Measurements from ENCODE around the gene IL20.
A peak's percentile ranks its signal among the peaks of the same experiment; 100 is the strongest.

Gene IL20

DNA sequence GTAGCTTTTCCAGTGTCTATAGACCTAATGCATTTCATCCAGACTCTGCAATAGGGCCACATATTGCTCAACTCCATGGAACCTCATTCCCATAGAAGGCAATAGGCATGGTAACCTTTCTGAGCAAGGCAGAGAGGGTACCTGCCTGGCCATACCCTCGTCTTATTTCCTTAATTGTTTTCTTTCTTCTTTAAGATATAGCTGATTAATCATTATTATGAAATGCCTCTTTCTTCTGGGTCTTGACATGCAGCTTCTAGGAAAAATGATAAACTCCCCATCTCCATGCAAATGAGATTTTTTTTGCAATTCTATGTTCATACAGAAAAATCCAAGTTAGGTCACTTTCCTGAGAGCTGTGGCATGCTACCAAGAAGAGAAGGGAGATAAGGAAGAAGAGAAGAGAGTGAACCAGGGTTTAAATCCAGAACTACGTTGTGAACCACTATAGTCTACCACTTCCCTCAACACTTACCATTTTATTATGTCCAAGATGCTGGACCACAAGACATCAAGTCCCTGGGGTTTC is 33.0 kb upstream of the IL20 start:
- no peak for FAIRE-seq
- DNase-seq (ENCODE audit: insufficient read length), result no peak
- TF ChIP-seq POLR2A (IDR thresholded peaks at IDR 0.05; ENCODE audit: low read depth, low read length) (no peak), TAF1 (IDR thresholded peaks at IDR 0.05; ENCODE audit: borderline replicate concordance, low read depth, low read length) (no peak), POLR2AphosphoS5 (IDR thresholded peaks at IDR 0.05; ENCODE audit: low read depth, low read length) (no peak)

DNA sequence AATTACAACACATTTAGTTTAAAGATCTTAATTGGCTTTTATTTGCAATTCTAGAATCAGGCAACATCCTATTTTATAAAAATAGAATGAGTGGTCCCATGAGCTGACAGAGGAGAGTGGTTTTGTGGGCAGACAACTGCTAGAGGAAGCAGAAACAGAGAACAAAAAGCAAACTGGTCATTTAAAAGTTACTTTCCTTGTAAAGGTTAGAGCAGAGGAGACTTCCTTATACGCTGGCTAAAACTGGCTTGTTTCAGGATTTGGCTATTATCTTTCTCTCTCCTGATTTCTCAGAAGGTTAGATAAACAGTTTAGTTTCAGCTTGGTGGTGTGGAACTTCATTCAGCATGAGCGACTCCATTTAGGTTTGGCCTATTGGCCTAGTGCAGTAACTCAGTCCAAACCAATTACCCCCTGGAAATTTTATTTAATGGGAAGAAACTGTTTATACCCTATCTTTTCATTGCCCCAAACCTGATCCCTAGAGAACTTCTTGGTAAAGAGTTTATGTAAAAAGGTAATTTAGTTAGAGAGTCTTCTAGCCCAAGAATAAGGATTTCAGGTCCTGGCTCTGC is 32.2 kb upstream of the IL20 start:
- TF ChIP-seq POLR2A (IDR thresholded peaks at IDR 0.05; ENCODE audit: low read depth, low read length) (no peak), POLR2AphosphoS5 (IDR thresholded peaks at IDR 0.05; ENCODE audit: low read depth, low read length) (no peak), TAF1 (IDR thresholded peaks at IDR 0.05; ENCODE audit: borderline replicate concordance, low read depth, low read length) (no peak)
- DNase-seq (ENCODE audit: insufficient read length) (no peak), FAIRE-seq (no peak)

DNA sequence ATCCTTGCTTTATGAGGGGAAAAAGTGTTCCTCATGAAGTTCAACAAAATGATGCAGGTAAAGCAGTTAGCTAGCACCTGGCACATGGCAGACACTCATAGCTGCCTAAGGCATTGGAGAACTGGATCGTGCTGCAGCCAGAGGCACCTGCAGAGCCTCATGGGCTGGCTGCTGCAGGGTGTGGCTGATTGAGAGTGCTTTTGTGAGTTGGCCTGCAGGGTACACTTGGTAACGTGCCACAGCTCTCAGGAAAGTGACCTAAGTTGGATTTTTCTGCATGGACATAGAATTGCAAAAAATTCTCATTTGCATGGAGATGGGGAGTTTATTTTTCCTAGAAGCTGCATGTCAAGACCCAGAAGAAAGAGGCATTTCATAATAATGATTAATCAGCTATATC is 31.6 kb upstream of the IL20 start:
- TF ChIP-seq POLR2AphosphoS5 (IDR thresholded peaks at IDR 0.05; ENCODE audit: low read depth, low read length) (no peak), TAF1 (IDR thresholded peaks at IDR 0.05; ENCODE audit: borderline replicate concordance, low read depth, low read length) (no peak), POLR2A (IDR thresholded peaks at IDR 0.05; ENCODE audit: low read depth, low read length) (no peak)
- FAIRE-seq (peak; percentile 36), DNase-seq (ENCODE audit: insufficient read length) (no peak)

DNA sequence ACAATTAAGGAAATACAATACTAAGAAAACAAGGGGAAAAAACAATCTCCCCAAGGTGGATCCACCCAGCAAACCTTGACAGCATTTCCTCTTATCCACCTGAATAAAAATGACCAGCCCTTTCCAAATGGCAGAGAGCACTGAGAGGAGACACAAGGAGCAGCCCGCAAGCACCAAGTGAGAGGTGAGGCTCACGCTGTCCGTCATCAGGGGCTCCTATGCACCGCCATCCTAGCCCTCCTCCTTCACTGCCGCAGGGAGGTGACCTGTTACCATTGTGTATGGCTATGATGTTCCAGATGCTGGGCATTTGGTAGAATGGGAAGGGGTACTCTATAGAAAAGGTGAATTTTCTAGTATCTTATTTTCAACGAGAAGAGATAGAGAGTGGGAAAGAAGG is 31.2 kb upstream of the IL20 start:
- no peak for TF ChIP-seq POLR2AphosphoS5 (IDR thresholded peaks at IDR 0.05; ENCODE audit: low read depth, low read length)
- no peak for TF ChIP-seq TAF1 (IDR thresholded peaks at IDR 0.05; ENCODE audit: borderline replicate concordance, low read depth, low read length)
- no peak for TF ChIP-seq POLR2A (IDR thresholded peaks at IDR 0.05; ENCODE audit: low read depth, low read length)
- no peak for FAIRE-seq
- DNase-seq (ENCODE audit: insufficient read length), result no peak

DNA sequence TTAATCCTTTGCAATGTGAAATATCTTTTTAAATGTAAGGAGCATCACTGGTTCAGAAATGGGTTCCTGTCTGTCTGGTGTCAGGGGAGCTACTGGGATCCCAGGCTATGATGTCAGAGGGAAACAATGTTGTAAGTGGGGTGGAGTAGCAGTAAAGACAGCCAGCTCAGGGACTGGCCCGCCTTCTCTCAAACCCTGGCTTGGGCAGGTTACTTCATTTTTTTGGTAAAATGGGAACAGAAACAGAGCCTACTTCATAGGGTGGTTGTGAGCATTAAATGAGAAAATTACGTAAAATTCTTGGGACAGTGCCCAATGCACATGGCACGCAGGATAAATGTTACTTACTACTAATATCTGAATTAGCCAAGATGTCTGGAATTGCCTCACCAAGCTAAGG is 30.7 kb upstream of the IL20 start:
- FAIRE-seq (no peak), DNase-seq (ENCODE audit: insufficient read length) (no peak)
- TF ChIP-seq TAF1 (IDR thresholded peaks at IDR 0.05; ENCODE audit: borderline replicate concordance, low read depth, low read length) (no peak), POLR2AphosphoS5 (IDR thresholded peaks at IDR 0.05; ENCODE audit: low read depth, low read length) (no peak), POLR2A (IDR thresholded peaks at IDR 0.05; ENCODE audit: low read depth, low read length) (no peak)

DNA sequence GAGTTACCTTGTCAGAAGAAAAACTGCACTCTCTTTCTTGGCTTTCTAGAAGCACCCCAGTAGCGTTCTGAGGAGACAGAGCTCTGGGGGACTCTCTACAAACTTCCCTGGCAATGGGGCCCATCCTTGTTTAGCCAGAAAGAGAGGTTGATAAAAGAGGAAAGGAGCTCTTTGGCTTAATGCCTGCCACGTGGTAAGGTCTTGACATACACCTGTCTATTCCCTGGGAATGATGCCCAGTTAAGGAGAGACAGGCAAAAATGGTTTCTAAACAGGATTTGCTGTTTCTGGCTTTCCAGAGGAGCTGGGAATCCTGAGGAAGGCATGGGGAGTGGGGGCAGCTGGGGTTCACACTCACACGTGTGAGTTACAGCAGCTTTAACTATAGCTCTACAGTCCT is 30.2 kb upstream of the IL20 start:
- TF ChIP-seq POLR2AphosphoS5 (IDR thresholded peaks at IDR 0.05; ENCODE audit: low read depth, low read length) (no peak), POLR2A (IDR thresholded peaks at IDR 0.05; ENCODE audit: low read depth, low read length) (no peak), TAF1 (IDR thresholded peaks at IDR 0.05; ENCODE audit: borderline replicate concordance, low read depth, low read length) (no peak)
- FAIRE-seq (no peak), DNase-seq (ENCODE audit: insufficient read length) (no peak)

DNA sequence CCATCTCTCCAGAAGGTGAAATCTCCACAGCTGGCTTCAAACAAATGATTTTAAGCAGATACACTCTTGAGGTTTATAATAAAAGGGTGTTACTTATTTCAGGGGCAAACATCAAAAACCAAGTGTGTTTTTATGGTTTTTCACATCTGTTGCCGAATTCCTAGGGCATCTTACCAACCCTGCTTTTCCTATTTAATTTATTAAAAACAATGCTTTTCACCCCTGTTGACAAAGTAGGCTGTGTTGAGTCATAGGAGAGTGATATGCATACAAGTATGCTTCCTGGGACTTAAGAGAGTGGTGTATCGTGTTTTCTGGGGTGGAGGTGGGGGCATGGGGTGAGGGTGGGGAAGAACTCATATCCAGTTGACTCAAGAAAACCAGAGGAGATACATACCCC is 29.3 kb upstream of the IL20 start:
- DNase-seq (ENCODE audit: insufficient read length) (no peak), FAIRE-seq (no peak)
- TF ChIP-seq TAF1 (IDR thresholded peaks at IDR 0.05; ENCODE audit: borderline replicate concordance, low read depth, low read length) (no peak), POLR2A (IDR thresholded peaks at IDR 0.05; ENCODE audit: low read depth, low read length) (no peak), POLR2AphosphoS5 (IDR thresholded peaks at IDR 0.05; ENCODE audit: low read depth, low read length) (no peak)

DNA sequence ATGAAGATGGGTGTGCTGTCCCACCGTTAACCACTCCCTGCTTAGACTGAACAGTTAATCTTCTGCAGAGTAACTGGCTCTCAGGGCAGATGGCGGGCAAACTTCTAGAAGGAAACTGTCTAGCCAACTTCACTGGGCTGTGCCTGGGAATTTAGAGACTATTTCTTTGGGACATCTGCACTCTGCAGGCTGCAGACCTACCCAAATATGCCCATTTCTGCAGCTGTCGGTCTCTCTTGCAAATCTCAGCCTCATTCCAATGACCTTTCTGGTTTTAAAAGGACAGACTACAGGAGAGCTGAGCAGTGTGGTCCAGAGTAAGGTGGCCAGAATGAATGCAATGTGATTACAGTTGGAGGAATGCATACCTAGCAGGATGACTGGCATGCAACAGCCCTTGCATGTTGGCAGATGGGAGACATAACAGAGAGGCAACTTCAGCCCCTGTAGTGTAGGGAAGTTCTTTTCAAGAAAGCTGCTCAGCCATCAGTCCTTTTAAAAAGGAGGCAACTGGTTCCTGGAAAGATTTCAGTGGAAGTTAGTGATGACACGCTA is 26.3 kb upstream of the IL20 start:
- FAIRE-seq (no peak), DNase-seq (ENCODE audit: insufficient read length) (no peak)
- no peak for TF ChIP-seq TAF1 (IDR thresholded peaks at IDR 0.05; ENCODE audit: borderline replicate concordance, low read depth, low read length)
- TF ChIP-seq POLR2A (IDR thresholded peaks at IDR 0.05; ENCODE audit: low read depth, low read length), result no peak
- no peak for TF ChIP-seq POLR2AphosphoS5 (IDR thresholded peaks at IDR 0.05; ENCODE audit: low read depth, low read length)

DNA sequence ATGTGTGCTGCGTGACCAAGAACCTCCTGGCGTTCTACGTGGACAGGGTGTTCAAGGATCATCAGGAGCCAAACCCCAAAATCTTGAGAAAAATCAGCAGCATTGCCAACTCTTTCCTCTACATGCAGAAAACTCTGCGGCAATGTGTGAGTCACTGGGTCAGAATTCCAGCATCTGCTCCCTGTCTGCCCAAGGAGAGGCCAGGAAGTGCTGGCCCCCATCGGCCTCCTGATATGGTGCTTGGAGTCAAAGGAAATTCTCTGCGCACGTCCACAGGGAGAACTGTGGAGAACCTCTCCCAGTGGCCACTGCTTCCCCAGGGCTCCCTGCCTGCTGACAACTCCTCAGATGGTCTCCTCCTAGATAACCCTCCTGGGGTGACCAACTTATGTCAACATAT is 25.6 kb upstream of the IL20 start:
- no peak for DNase-seq (ENCODE audit: insufficient read length)
- FAIRE-seq, result no peak

DNA sequence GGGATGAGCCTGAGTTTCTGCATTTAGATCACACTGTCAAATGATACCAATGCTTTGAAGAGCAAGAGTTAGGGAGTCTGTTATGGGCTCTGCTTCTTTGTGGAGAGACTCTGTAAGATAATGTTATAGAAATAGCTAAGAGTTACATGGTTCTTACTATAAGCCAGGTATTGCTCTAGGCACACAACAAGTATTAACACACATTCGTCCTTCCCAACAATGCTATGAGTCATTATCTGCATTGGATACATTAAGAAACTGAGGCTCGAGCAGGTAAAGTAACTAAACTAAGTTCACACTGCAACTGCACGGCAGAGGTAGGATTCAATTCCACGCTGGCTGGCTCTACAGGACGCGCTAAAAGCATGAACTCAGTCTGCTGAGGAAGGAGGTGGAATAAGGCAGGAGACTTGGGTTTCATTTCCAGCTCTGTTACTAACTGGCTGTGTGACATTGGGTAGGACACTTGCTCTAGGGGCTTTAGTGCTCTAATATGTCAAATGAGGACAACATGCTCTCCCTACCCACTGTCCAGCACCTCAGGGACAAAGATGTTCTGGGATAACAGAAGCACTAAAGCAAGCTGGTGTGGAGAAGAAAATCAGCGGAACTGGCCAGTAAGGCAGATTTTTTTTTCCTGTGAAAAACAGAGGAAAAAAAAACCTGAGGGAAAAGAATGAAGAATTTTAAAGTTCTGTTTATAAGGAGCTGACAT is 23.7 kb upstream of the IL20 start:
- TF ChIP-seq TAF1 (IDR thresholded peaks at IDR 0.05; ENCODE audit: borderline replicate concordance, low read depth, low read length), result no peak
- TF ChIP-seq POLR2AphosphoS5 (IDR thresholded peaks at IDR 0.05; ENCODE audit: low read depth, low read length), result no peak
- no peak for TF ChIP-seq POLR2A (IDR thresholded peaks at IDR 0.05; ENCODE audit: low read depth, low read length)
- FAIRE-seq (no peak), DNase-seq (ENCODE audit: insufficient read length) (no peak)

More for the DNA sequence above, 25.6 kb upstream of the IL20 start:
- TF ChIP-seq TAF1 (IDR thresholded peaks at IDR 0.05; ENCODE audit: borderline replicate concordance, low read depth, low read length), result no peak
- TF ChIP-seq POLR2AphosphoS5 (IDR thresholded peaks at IDR 0.05; ENCODE audit: low read depth, low read length), result no peak
- TF ChIP-seq POLR2A (IDR thresholded peaks at IDR 0.05; ENCODE audit: low read depth, low read length), result no peak

DNA sequence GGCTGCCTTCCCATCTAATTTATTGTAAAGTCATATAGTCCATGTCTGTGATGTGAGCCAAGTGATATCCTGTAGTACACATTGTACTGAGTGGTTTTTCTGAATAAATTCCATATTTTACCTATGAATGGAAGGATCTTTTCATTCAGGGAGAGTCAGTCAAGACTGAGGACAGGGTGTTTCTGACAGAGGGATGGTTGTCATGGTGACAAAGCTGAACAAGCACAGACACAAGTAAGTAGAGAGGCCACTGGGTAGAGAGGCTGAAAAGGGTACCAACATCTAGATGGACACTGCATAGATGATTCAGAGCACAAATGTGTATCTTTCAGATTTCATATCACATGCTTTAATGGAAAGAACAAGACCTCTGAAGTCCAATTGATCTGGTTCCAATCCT is 22.6 kb upstream of the IL20 start:
- FAIRE-seq (no peak), DNase-seq (ENCODE audit: insufficient read length) (no peak)
- TF ChIP-seq POLR2A (IDR thresholded peaks at IDR 0.05; ENCODE audit: low read depth, low read length) (no peak), POLR2AphosphoS5 (IDR thresholded peaks at IDR 0.05; ENCODE audit: low read depth, low read length) (no peak), TAF1 (IDR thresholded peaks at IDR 0.05; ENCODE audit: borderline replicate concordance, low read depth, low read length) (no peak)

DNA sequence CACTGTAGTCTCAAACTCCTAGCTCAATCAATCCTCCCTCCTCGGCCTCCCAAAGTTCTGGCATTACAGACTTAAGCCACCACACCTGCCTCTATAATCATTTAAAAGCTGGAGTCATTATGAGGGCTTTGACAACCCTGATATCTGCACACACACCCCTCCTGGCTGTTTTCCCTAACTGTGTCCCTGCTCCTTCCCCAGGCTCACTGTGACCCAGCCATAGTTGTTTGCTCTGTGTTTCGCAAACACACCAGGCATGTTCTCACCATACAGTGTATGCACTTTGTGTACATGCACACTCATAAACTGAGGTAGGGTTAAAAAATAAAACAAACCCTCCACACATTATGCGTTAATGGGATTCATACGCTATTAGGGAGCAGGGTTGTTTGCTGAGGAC is 21.8 kb upstream of the IL20 start:
- no peak for DNase-seq (ENCODE audit: insufficient read length)
- no peak for FAIRE-seq
- no peak for TF ChIP-seq POLR2A (IDR thresholded peaks at IDR 0.05; ENCODE audit: low read depth, low read length)
- no peak for TF ChIP-seq POLR2AphosphoS5 (IDR thresholded peaks at IDR 0.05; ENCODE audit: low read depth, low read length)
- TF ChIP-seq TAF1 (IDR thresholded peaks at IDR 0.05; ENCODE audit: borderline replicate concordance, low read depth, low read length), result no peak
